ENCODE data around the gene FRMD4B.

The FRMD4B gene

GRCh38 chr3:69304396-69304795, 81.5 kb downstream of the FRMD4B start:
- Histone ChIP-seq H3K27ac (no peak overlapping the region), H3K9ac (no peak overlapping the region), H3K36me3 (ENCODE audit: insufficient read depth) (no peaks in the 10 kb centered on the region), H2AFZ (ENCODE audit: low read depth) (no peak overlapping the region), H3K4me1 (ENCODE audit: low read depth, poor library complexity, severe bottlenecking) (peaks cover 24% of the 10 kb centered on the region), H3K4me3 (IDR thresholded peaks at IDR 0.05; ENCODE audit: insufficient read depth, low read depth, low read length) (no peak overlapping the region), H4K20me1 (ENCODE audit: insufficient read depth) (no peaks in the 10 kb centered on the region), H3K79me2 (ENCODE audit: insufficient read depth, low read depth) (no peaks in the 10 kb centered on the region), H3K4me2 (no peak overlapping the region), H3K27me3 (ENCODE audit: insufficient read depth, low read depth) (no peaks in the 10 kb centered on the region)
- TF ChIP-seq CTCF (conservative IDR thresholded peaks at IDR 0.05; ENCODE audit: low read depth, low read length), result no peak

GRCh38 chr3:69300296-69300695, 85.6 kb downstream of the FRMD4B start:
- H4K20me1 ChIP-seq (ENCODE audit: insufficient read depth), result no peaks in the 10 kb centered on the region
- no peaks in the 10 kb centered on the region for H3K79me2 ChIP-seq (ENCODE audit: insufficient read depth, low read depth)
- no peak for TF ChIP-seq CTCF (conservative IDR thresholded peaks at IDR 0.05; ENCODE audit: low read depth, low read length)
- H3K27me3 ChIP-seq (ENCODE audit: insufficient read depth, low read depth), result no peaks in the 10 kb centered on the region
- H3K9ac ChIP-seq, result no peak overlapping the region
- peaks cover 11% of the 10 kb centered on the region for H3K4me1 ChIP-seq (ENCODE audit: low read depth, poor library complexity, severe bottlenecking)
- H3K4me2 ChIP-seq, result no peak overlapping the region
- H2AFZ ChIP-seq (ENCODE audit: low read depth), result no peak overlapping the region
- H3K36me3 ChIP-seq (ENCODE audit: insufficient read depth), result no peaks in the 10 kb centered on the region
- H3K27ac ChIP-seq, result no peak overlapping the region
- no peak overlapping the region for H3K4me3 ChIP-seq (IDR thresholded peaks at IDR 0.05; ENCODE audit: insufficient read depth, low read depth, low read length)

DNA sequence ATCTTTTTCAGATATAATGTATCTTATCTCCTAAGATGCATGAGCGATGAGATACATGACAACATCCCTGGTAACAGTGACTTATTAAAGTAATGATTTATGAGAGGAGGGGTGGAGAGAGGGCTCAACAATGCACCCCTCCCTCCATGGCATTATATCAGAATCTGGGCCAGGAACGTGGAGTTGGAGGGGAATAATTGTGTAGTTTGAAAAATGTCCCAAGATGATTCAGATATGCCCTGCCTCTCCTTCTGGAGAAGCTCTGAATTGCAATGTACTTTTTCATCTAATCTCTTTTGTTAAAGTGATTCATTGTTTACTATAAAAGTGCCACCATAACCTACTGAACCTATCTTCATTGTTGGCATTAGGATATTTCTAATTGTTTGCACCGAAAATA, 86.5 kb downstream of the FRMD4B start:
- H2AFZ ChIP-seq (ENCODE audit: low read depth), result no peak overlapping the region
- no peak overlapping the region for H3K4me3 ChIP-seq (IDR thresholded peaks at IDR 0.05; ENCODE audit: insufficient read depth, low read depth, low read length)
- H3K27me3 ChIP-seq (ENCODE audit: insufficient read depth, low read depth), result no peaks in the 10 kb centered on the region
- no peak overlapping the region for H3K9ac ChIP-seq
- H4K20me1 ChIP-seq (ENCODE audit: insufficient read depth), result no peaks in the 10 kb centered on the region
- no peaks in the 10 kb centered on the region for H3K79me2 ChIP-seq (ENCODE audit: insufficient read depth, low read depth)
- H3K36me3 ChIP-seq (ENCODE audit: insufficient read depth), result no peaks in the 10 kb centered on the region
- H3K4me2 ChIP-seq, result no peak overlapping the region
- peaks cover 4% of the 10 kb centered on the region for H3K4me1 ChIP-seq (ENCODE audit: low read depth, poor library complexity, severe bottlenecking)
- TF ChIP-seq CTCF (conservative IDR thresholded peaks at IDR 0.05; ENCODE audit: low read depth, low read length), result no peak
- H3K27ac ChIP-seq, result no peak overlapping the region

- H3K27ac ChIP-seq, result no peak overlapping the region
- no peak for TF ChIP-seq CTCF (conservative IDR thresholded peaks at IDR 0.05; ENCODE audit: low read depth, low read length)
Measured at GRCh38 chr3:69297501-69297900, 88.4 kb downstream of the FRMD4B start.

More at GRCh38 chr3:69297501-69297900, 88.4 kb downstream of the FRMD4B start:
- Histone ChIP-seq H3K27me3 (ENCODE audit: insufficient read depth, low read depth) (no peaks in the 10 kb centered on the region), H3K4me3 (IDR thresholded peaks at IDR 0.05; ENCODE audit: insufficient read depth, low read depth, low read length) (no peak overlapping the region), H3K36me3 (ENCODE audit: insufficient read depth) (no peaks in the 10 kb centered on the region), H4K20me1 (ENCODE audit: insufficient read depth) (no peaks in the 10 kb centered on the region), H3K4me1 (ENCODE audit: low read depth, poor library complexity, severe bottlenecking) (peaks cover 4% of the 10 kb centered on the region), H2AFZ (ENCODE audit: low read depth) (no peak overlapping the region), H3K4me2 (no peak overlapping the region), H3K79me2 (ENCODE audit: insufficient read depth, low read depth) (no peaks in the 10 kb centered on the region), H3K9ac (no peak overlapping the region)
